ENCODE results near the gene NOTCH1.

GRCh38 chr9:136547508-136548215 is 1.8 kb upstream of the NOTCH1 start:
- TF ChIP-seq POLR2A (IDR thresholded peaks at IDR 0.05; ENCODE audit: low read length) (no peak), GATA1 (IDR thresholded peaks at IDR 0.05; ENCODE audit: low read depth, low read length) (no peak)

Measured in erythroblast (primary cell).